HG03097 (cell line): ENCODE data around the gene SPEF1.

Source experiments
- ATAC-seq: cut with Tn5 transposase; IDR thresholded peaks from one replicate; pipeline ENCODE4 v1.9.1; 2021; ENCODE audit not compliant: unreplicated experiment, low FRiP score

Gene SPEF1

GRCh38 chr20:3751305-3751674 lies 30.0 kb downstream of the SPEF1 start:
- ATAC-seq: no peak

- ATAC-seq: no peak
These were observed 31.3 kb downstream of the SPEF1 start for GRCh38 chr20:3749689-3750531.

GRCh38 chr20:3749087-3749688 lies 32.1 kb downstream of the SPEF1 start:
- no peak for ATAC-seq

GRCh38 chr20:3748073-3748472 lies 33.2 kb downstream of the SPEF1 start:
- ATAC-seq: no peak

GRCh38 chr20:3747471-3747870 lies 33.8 kb downstream of the SPEF1 start:
- ATAC-seq: no peak

- no peak for ATAC-seq
These were observed 35.5 kb downstream of the SPEF1 start for GRCh38 chr20:3745686-3746173.

GRCh38 chr20:3744806-3745685 lies 36.2 kb downstream of the SPEF1 start:
- no peak for ATAC-seq

- no peak for ATAC-seq
These were observed 37.2 kb downstream of the SPEF1 start for GRCh38 chr20:3744037-3744436.

- ATAC-seq: no peak
These were observed 38.0 kb downstream of the SPEF1 start for GRCh38 chr20:3743251-3743650.

GRCh38 chr20:3741836-3742458 lies 39.3 kb downstream of the SPEF1 start:
- no peak for ATAC-seq

GRCh38 chr20:3740615-3741301 lies 40.5 kb downstream of the SPEF1 start:
- no peak for ATAC-seq

- ATAC-seq: no peak
These were observed 41.3 kb downstream of the SPEF1 start for GRCh38 chr20:3739926-3740451.

GRCh38 chr20:3739054-3739925 lies 42.0 kb downstream of the SPEF1 start:
- no peak for ATAC-seq

GRCh38 chr20:3738111-3739053 lies 42.9 kb downstream of the SPEF1 start:
- no peak for ATAC-seq

GRCh38 chr20:3735768-3736167 lies 45.5 kb downstream of the SPEF1 start:
- ATAC-seq: no peak

- no peak for ATAC-seq
These were observed 47.0 kb downstream of the SPEF1 start for GRCh38 chr20:3734111-3734843.
